ENCODE results near the gene ENOX1. TPM values are rescaled to one million over a fixed set of nuclear protein-coding genes. Genes with fewer than 3 reads are reported as not detected.

Gene ENOX1
- total RNA-seq, 1 donor from 2014 or later, result 1.1 TPM

GRCh38 chr13:43487461-43487860 is 299.3 kb downstream of the ENOX1 start:
- Mint-ChIP-seq H3K4me3 (no peak overlapping the region), H3K9me3 (peaks cover 2% of the 10 kb centered on the region), H3K27ac (no peak overlapping the region), H3K4me1 (peaks cover 3% of the 10 kb centered on the region), H3K36me3 (no peaks in the 10 kb centered on the region), H3K27me3 (ENCODE audit: insufficient read depth, low read depth) (peaks cover 8% of the 10 kb centered on the region)
- no peak overlapping the region for H3K9ac ChIP-seq
- no peaks in the 10 kb centered on the region for H3K27me3 ChIP-seq
- H3K36me3 ChIP-seq, result no peaks in the 10 kb centered on the region
- H3K27ac ChIP-seq, result no peak overlapping the region
- H3K9me3 ChIP-seq (ENCODE audit: low read depth), result no peaks in the 10 kb centered on the region
- TF ChIP-seq EZH2 (IDR thresholded peaks at IDR 0.05), result no peak
- TF ChIP-seq EZH2phosphoT487 (IDR thresholded peaks at IDR 0.05), result no peak
- no peak for TF ChIP-seq CTCF (IDR thresholded peaks at IDR 0.05)
- H2AFZ ChIP-seq (replicated peaks), result no peak overlapping the region
- H3K4me1 ChIP-seq, result no peaks in the 10 kb centered on the region
- no peaks in the 10 kb centered on the region for H3F3A ChIP-seq (ENCODE audit: low read depth)
- H4K20me1 ChIP-seq (ENCODE audit: low read depth), result no peaks in the 10 kb centered on the region
- no peak overlapping the region for H3K4me3 ChIP-seq
- no peaks in the 10 kb centered on the region for H3K79me2 ChIP-seq (ENCODE audit: low read depth)
- DNase-seq (ENCODE audit: low spot score), result no peak
- H3K4me2 ChIP-seq, result no peak overlapping the region

GRCh38 chr13:43484432-43485225 is 302.1 kb downstream of the ENOX1 start:
- TF ChIP-seq EZH2 (IDR thresholded peaks at IDR 0.05) (no peak), EZH2phosphoT487 (IDR thresholded peaks at IDR 0.05) (no peak), CTCF (IDR thresholded peaks at IDR 0.05) (no peak)
- no peaks in the 10 kb centered on the region for H3K79me2 ChIP-seq (ENCODE audit: low read depth)
- no peak overlapping the region for H3K4me3 ChIP-seq
- H3K27me3 ChIP-seq, result no peaks in the 10 kb centered on the region
- no peak overlapping the region for H3K9ac ChIP-seq
- Mint-ChIP-seq H3K36me3 (no peaks in the 10 kb centered on the region), H3K4me1 (peaks cover 3% of the 10 kb centered on the region), H3K4me3 (no peak overlapping the region), H3K27ac (no peak overlapping the region), H3K9me3 (no peaks in the 10 kb centered on the region), H3K27me3 (ENCODE audit: insufficient read depth, low read depth) (peaks cover 4% of the 10 kb centered on the region)
- H3K36me3 ChIP-seq, result no peaks in the 10 kb centered on the region
- no peaks in the 10 kb centered on the region for H3K4me1 ChIP-seq
- no peak overlapping the region for H3K27ac ChIP-seq
- no peak overlapping the region for H3K4me2 ChIP-seq
- H4K20me1 ChIP-seq (ENCODE audit: low read depth), result no peaks in the 10 kb centered on the region
- DNase-seq (ENCODE audit: low spot score), result no peak
- H3F3A ChIP-seq (ENCODE audit: low read depth), result no peaks in the 10 kb centered on the region
- no peaks in the 10 kb centered on the region for H3K9me3 ChIP-seq (ENCODE audit: low read depth)
- no peak overlapping the region for H2AFZ ChIP-seq (replicated peaks)

DNA sequence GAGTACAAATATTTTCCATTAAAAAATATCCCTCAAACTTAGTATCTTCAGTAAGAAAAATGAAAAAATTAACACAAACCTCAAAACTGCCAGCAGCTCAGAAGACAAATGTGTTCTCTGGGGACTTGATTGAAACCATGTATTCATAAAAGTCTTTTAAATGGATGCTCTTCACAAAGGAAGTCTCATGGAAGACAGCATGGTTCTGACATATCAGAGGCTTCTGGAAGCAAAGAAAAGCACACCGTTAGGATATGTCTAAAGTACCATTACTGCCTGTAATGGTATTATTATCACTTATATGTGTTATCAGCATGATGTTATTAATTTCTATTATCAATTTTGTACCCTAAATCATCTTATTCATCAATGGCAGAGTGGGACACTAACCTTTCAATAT is 302.8 kb downstream of the ENOX1 start:
- no peaks in the 10 kb centered on the region for H3K36me3 ChIP-seq
- H3K4me2 ChIP-seq, result no peak overlapping the region
- Mint-ChIP-seq H3K27me3 (ENCODE audit: insufficient read depth, low read depth) (peaks cover 4% of the 10 kb centered on the region), H3K36me3 (no peaks in the 10 kb centered on the region), H3K4me1 (peaks cover 3% of the 10 kb centered on the region), H3K27ac (no peak overlapping the region), H3K4me3 (no peak overlapping the region), H3K9me3 (no peaks in the 10 kb centered on the region)
- no peaks in the 10 kb centered on the region for H4K20me1 ChIP-seq (ENCODE audit: low read depth)
- H2AFZ ChIP-seq (replicated peaks), result no peak overlapping the region
- H3K9me3 ChIP-seq (ENCODE audit: low read depth), result no peaks in the 10 kb centered on the region
- H3K9ac ChIP-seq, result no peak overlapping the region
- H3K27me3 ChIP-seq, result no peaks in the 10 kb centered on the region
- DNase-seq (ENCODE audit: low spot score), result no peak
- no peak overlapping the region for H3K27ac ChIP-seq
- H3F3A ChIP-seq (ENCODE audit: low read depth), result no peaks in the 10 kb centered on the region
- no peak overlapping the region for H3K4me3 ChIP-seq
- TF ChIP-seq EZH2 (IDR thresholded peaks at IDR 0.05) (no peak), EZH2phosphoT487 (IDR thresholded peaks at IDR 0.05) (no peak)
- H3K4me1 ChIP-seq, result no peaks in the 10 kb centered on the region
- no peaks in the 10 kb centered on the region for H3K79me2 ChIP-seq (ENCODE audit: low read depth)

DNA sequence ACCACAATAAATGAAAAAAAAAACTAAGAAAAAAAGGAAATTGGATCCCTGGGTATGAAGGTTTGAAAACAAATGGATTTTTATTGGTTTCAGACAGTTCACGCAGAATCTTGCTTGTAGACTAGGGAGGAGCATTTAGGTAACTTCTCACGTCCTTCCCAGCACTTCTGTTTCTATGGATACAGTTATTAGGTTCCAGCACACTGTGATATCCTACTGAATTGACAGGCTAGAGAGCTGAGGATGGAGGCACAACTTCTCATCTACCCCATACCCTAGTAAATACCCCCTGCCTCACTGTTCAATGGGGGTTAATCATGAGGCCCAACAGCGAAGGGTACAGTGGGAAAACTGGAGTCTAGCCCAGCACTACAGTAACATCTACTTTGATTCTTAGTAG is 304.1 kb downstream of the ENOX1 start:
- Histone ChIP-seq H3K4me1 (no peaks in the 10 kb centered on the region), H3K4me2 (no peak overlapping the region), H2AFZ (replicated peaks) (no peak overlapping the region), H3K9ac (no peak overlapping the region), H3K27me3 (no peaks in the 10 kb centered on the region), H4K20me1 (ENCODE audit: low read depth) (no peaks in the 10 kb centered on the region), H3K4me3 (no peak overlapping the region), H3K9me3 (ENCODE audit: low read depth) (no peaks in the 10 kb centered on the region), H3K36me3 (no peaks in the 10 kb centered on the region), H3F3A (ENCODE audit: low read depth) (no peaks in the 10 kb centered on the region), H3K27ac (no peak overlapping the region), H3K79me2 (ENCODE audit: low read depth) (no peaks in the 10 kb centered on the region)
- peaks cover 4% of the 10 kb centered on the region for H3K27me3 Mint-ChIP-seq (ENCODE audit: insufficient read depth, low read depth)
- no peak for TF ChIP-seq EZH2phosphoT487 (IDR thresholded peaks at IDR 0.05)
- no peak overlapping the region for H3K4me3 Mint-ChIP-seq
- H3K4me1 Mint-ChIP-seq, result peaks cover 3% of the 10 kb centered on the region
- no peak overlapping the region for H3K27ac Mint-ChIP-seq
- DNase-seq (ENCODE audit: low spot score), result no peak
- no peaks in the 10 kb centered on the region for H3K9me3 Mint-ChIP-seq
- H3K36me3 Mint-ChIP-seq, result no peaks in the 10 kb centered on the region
